ENCODE results near the gene TRIM3. TPM values are rescaled to one million over a fixed set of nuclear protein-coding genes. Genes with fewer than 3 reads are reported as not detected.
"Not testable (repeated sequence)": the region's sequence is repeated elsewhere in the genome, so short reads cannot be mapped to it uniquely, and the experiment has no call there.

The TRIM3 gene
- 100 to 1,000 TPM in 3 of 4 donors, 10 to 100 TPM in 1; 21.5 to 159 (median 123) TPM for total RNA-seq

DNA sequence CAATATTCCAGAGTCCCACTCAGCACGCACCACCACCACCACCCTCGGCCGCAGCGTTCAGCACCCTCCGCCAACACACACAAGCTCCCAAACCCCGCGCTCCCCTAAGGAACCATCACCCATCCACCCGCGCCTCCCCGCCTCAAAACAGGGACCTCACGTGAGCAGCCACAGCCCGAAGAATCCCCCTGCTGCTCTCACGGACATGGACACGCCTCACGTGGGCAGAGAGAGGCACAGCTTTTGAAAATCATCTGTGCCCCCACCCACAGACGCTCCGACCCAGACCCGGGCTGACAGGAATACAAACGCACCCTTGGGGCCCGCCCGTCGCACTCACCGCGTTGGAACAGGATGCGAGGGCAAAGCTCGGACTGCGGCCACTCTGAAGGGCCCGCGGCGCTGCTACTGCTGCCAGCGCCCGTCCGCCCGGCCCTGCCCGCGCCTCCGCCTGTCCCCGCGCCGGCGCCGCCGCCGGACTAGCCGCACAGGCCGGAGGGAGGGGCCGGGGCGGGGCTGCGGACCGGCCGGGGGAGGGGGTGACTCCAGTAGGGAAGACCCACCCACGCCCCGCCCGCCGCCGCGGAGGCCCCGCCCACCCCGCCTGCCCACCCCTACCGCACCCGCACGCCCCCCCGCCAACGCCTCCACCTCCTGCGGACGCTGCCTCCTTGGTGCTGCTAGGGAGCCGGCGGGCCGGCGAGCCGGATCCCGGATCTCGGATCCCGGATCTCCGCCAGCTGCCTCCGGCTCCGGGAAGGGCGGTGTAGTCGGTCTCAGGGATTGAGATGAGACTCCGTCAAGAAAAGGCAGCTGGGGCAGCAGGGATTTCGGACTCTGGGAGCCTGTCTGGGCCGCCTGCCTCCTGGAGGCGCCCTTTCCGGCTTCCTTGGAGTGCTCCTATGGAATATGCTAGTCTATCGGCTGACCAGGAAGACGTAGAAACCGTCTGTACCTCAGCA, at the start of gene TRIM3:
Gene TRIM3, minus strand, starts transcription at position 491 of the 962 bp plus-strand sequence. CDS start 8,246 bp downstream, outside the sequence.
- Histone ChIP-seq H3K27ac (peak within 1 kb of the TSS; percentile 81 to 99 (median 94)), H3K4me1 (peaks cover 0 to 49% (median 9%) of the 10 kb centered on the region in 4 donors), H3K36me3 (peaks cover 0 to 24% (median 0%) of the 10 kb centered on the region in 3 donors), H3K4me3 (peak within 1 kb of the TSS; percentile 74 to 95 (median 84)), H3K27me3 (no peaks in the 10 kb centered on the region), H3K9me3 (no peaks in the 10 kb centered on the region)
- peak; percentile 91 to 98 (median 97) for DNase-seq
- TF ChIP-seq POLR2A (IDR thresholded peaks at IDR 0.05) = peak; percentile 78 to 89
- TF ChIP-seq, protein P1, sequence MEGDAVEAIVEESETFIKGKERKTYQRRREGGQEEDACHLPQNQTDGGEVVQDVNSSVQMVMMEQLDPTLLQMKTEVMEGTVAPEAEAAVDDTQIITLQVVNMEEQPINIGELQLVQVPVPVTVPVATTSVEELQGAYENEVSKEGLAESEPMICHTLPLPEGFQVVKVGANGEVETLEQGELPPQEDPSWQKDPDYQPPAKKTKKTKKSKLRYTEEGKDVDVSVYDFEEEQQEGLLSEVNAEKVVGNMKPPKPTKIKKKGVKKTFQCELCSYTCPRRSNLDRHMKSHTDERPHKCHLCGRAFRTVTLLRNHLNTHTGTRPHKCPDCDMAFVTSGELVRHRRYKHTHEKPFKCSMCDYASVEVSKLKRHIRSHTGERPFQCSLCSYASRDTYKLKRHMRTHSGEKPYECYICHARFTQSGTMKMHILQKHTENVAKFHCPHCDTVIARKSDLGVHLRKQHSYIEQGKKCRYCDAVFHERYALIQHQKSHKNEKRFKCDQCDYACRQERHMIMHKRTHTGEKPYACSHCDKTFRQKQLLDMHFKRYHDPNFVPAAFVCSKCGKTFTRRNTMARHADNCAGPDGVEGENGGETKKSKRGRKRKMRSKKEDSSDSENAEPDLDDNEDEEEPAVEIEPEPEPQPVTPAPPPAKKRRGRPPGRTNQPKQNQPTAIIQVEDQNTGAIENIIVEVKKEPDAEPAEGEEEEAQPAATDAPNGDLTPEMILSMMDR (IDR thresholded peaks at IDR 0.05) = peak in 3 of 6 experiments; percentile 18 to 30 (median 21)

GRCh38 chr11:6523253-6523652, 49.5 kb upstream of the TRIM3 start:
- H3K27ac ChIP-seq = no peak overlapping the region
- no peak for DNase-seq
- H3K27me3 ChIP-seq = no peaks in the 10 kb centered on the region
- no peaks in the 10 kb centered on the region for H3K9me3 ChIP-seq
- no peak overlapping the region for H3K4me3 ChIP-seq
- H3K4me1 ChIP-seq = no peaks in the 10 kb centered on the region
- peaks cover 0 to 7% (median 0%) of the 10 kb centered on the region in 3 donors for H3K36me3 ChIP-seq
- no peak for TF ChIP-seq POLR2A (IDR thresholded peaks at IDR 0.05)
- TF ChIP-seq, protein P1 (IDR thresholded peaks at IDR 0.05) = no peak

DNA sequence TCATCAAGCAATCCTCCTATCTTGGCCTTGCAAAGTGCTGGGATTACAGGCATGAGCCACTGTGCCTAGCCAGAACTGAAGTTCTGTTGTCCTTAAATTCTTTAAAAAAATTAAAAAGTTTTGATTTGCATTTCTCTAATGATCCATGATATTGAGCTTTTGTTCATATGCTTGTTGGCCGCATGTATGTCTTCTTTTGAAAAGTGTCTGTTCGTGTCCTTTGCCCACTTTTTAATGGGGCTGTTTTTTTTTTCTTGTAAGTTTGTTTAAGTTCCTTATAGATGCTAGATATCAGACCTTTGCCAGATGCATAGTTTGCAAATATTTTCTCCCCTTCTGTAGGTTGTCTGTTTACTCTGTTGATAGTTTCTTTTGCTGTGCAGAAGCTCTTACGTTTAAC, 48.2 kb upstream of the TRIM3 start:
- H3K4me3 ChIP-seq, H3K27ac ChIP-seq, H3K9me3 ChIP-seq, H3K4me1 ChIP-seq, DNase-seq, H3K27me3 ChIP-seq, H3K36me3 ChIP-seq: not testable (repeated sequence)

DNA sequence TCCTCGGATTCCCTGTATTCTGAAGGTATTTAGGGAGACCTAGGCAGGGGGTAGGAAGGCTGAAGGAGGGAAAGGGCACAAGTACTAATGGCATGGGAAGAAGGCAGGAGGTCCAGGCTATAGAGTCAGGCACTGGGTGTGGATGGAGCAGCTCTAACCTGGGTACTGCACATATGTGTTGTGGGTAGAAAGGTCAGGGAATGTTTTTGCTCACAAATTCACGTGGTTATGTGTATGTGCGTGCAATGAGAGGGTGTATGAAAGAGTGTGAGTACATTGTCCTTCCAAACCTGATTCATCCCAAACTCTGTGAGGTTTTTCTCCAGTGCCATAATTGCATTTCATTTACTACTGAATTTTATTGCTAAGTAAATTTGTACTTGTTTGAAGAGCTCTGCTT, 46.5 kb upstream of the TRIM3 start:
- H3K9me3 ChIP-seq = no peaks in the 10 kb centered on the region
- H3K27me3 ChIP-seq = no peaks in the 10 kb centered on the region

GRCh38 chr11:6516865-6517264, 43.1 kb upstream of the TRIM3 start:
- H3K9me3 ChIP-seq = no peaks in the 10 kb centered on the region
- no peaks in the 10 kb centered on the region for H3K27me3 ChIP-seq
- peaks cover 0 to 13% (median 0%) of the 10 kb centered on the region in 3 donors for H3K36me3 ChIP-seq
- no peak overlapping the region for H3K27ac ChIP-seq
- H3K4me3 ChIP-seq = no peak overlapping the region
- TF ChIP-seq, protein P1 (IDR thresholded peaks at IDR 0.05) = no peak
- no peak for TF ChIP-seq POLR2A (IDR thresholded peaks at IDR 0.05)
- H3K4me1 ChIP-seq = no peaks in the 10 kb centered on the region
- no peak for DNase-seq

More for the DNA sequence above, 46.5 kb upstream of the TRIM3 start:
- DNase-seq = no peak
- no peak for TF ChIP-seq POLR2A (IDR thresholded peaks at IDR 0.05)
- TF ChIP-seq, protein P1 (IDR thresholded peaks at IDR 0.05) = no peak
- Histone ChIP-seq H3K27ac (no peak overlapping the region), H3K4me3 (no peak overlapping the region), H3K36me3 (peaks cover 0 to 7% (median 0%) of the 10 kb centered on the region in 3 donors), H3K4me1 (no peaks in the 10 kb centered on the region)
